ENCODE measurements around the gene CLEC10A.
A peak's percentile ranks its signal among the peaks of the same experiment; 100 is the strongest.

Gene CLEC10A

GRCh38 chr17:7039832-7040231, 40.2 kb downstream of the CLEC10A start:
- no peak overlapping the region for H3K4me3 ChIP-seq (ENCODE audit: low read depth, low read length)
- TF ChIP-seq, protein P1, sequence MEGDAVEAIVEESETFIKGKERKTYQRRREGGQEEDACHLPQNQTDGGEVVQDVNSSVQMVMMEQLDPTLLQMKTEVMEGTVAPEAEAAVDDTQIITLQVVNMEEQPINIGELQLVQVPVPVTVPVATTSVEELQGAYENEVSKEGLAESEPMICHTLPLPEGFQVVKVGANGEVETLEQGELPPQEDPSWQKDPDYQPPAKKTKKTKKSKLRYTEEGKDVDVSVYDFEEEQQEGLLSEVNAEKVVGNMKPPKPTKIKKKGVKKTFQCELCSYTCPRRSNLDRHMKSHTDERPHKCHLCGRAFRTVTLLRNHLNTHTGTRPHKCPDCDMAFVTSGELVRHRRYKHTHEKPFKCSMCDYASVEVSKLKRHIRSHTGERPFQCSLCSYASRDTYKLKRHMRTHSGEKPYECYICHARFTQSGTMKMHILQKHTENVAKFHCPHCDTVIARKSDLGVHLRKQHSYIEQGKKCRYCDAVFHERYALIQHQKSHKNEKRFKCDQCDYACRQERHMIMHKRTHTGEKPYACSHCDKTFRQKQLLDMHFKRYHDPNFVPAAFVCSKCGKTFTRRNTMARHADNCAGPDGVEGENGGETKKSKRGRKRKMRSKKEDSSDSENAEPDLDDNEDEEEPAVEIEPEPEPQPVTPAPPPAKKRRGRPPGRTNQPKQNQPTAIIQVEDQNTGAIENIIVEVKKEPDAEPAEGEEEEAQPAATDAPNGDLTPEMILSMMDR (IDR thresholded peaks at IDR 0.05; ENCODE audit: low read depth, low read length), result no peak

- TF ChIP-seq, protein P1 (IDR thresholded peaks at IDR 0.05; ENCODE audit: low read depth, low read length), result 0 out of 2 replicates have a peak, but pooled peaks have one; percentile 3
- no peak overlapping the region for H3K4me3 ChIP-seq (ENCODE audit: low read depth, low read length)
Observed at GRCh38 chr17:7038025-7038862, 41.8 kb downstream of the CLEC10A start.

GRCh38 chr17:7035591-7036368, 44.3 kb downstream of the CLEC10A start, which contains the start of gene SLC16A13:
TSS of gene SLC16A13 (plus strand) at chr17:7036015. CDS start at chr17:7036383, 368 bp downstream.
- TF ChIP-seq, protein P1 (IDR thresholded peaks at IDR 0.05; ENCODE audit: low read depth, low read length), result no peak
- H3K4me3 ChIP-seq (ENCODE audit: low read depth, low read length), result peak within 1 kb of the TSS; percentile 74

DNA sequence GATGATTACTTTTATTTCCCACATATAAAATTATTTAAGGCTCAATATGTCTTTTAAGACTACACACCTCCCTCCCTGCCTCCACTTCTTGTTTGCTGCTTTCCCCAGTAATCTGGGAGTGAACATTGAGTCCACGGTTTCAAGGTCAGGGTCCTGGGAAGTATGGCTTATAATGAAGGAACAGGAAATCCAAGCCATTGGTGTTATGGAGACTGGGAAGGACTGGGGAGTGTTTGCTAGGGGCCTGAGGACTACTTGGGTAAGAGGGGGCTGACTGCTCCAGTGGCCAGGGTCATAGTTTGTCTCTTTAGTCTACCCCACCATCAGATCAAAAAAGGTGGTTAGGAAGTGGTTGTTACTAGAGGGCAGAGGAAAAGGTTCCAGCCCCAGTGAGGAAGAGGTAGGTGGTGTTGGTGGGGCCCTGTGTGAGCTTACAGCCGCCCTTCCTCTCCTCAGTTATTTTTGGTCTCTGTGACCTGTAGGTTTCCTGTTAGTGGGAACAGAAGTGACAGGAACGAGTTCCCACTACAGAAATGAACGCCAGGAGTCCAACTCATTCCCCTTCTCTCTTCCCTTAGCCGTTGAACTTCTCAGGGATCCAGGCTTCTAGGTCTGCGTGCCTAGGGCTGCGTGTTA, 45.0 kb downstream of the CLEC10A start:
- TF ChIP-seq, protein P1 (IDR thresholded peaks at IDR 0.05; ENCODE audit: low read depth, low read length), result no peak
- H3K4me3 ChIP-seq (ENCODE audit: low read depth, low read length), result peak overlapping the region; percentile 74

DNA sequence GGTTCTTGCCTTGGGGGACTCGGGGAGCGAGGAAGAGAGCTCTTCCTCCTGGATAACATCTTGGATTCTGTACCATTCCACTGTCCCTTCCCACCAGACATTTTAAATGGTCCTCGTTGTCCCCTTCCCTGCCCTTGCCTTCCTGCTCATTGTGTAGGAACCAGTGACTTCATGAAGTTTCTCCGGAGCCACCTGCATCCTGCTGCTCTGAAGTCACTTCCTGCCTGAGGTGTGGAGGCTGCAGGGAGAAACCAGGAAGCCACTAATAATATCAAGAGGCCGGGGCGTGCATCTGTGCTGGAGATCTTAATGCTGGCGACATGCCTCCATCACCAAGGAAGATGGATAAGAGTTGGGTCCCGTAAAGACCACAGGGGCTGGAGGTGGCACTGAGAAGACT, 50.4 kb downstream of the CLEC10A start:
- H3K4me3 ChIP-seq (ENCODE audit: low read depth, low read length), result no peak overlapping the region
- TF ChIP-seq, protein P1 (IDR thresholded peaks at IDR 0.05; ENCODE audit: low read depth, low read length), result no peak

DNA sequence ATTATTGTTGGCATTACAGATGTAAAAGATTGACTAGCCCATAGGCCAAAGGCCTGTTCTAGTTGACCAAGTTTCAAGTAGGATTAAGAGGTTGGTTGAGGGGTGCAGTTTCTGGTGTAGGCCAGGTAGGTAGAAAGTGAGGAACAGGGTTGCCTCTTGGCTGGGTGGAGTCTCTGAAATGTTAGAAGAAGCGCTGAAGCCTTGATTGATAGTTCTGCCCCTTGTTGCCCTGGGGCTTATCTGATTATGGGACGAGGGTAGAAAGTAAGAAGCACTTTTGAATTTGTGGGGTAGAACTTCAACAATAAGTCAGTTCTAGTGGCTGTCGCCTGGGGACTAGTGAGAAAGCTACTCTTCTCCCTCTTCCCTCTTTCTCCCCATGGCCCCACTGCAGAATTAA, 51.0 kb downstream of the CLEC10A start:
- TF ChIP-seq, protein P1 (IDR thresholded peaks at IDR 0.05; ENCODE audit: low read depth, low read length), result no peak
- no peak overlapping the region for H3K4me3 ChIP-seq (ENCODE audit: low read depth, low read length)

Measured in WI38 (cell line).